DLD1 (cell line): Measurements from ENCODE around the gene SLC26A6.

Experiments
- in situ Hi-C: cut with HindIII; loops from 2 replicates; pipeline ENCODE4 v1.10.0; 2017; ENCODE audit warnings: low sequenced_read_pairs

Gene SLC26A6

DNA sequence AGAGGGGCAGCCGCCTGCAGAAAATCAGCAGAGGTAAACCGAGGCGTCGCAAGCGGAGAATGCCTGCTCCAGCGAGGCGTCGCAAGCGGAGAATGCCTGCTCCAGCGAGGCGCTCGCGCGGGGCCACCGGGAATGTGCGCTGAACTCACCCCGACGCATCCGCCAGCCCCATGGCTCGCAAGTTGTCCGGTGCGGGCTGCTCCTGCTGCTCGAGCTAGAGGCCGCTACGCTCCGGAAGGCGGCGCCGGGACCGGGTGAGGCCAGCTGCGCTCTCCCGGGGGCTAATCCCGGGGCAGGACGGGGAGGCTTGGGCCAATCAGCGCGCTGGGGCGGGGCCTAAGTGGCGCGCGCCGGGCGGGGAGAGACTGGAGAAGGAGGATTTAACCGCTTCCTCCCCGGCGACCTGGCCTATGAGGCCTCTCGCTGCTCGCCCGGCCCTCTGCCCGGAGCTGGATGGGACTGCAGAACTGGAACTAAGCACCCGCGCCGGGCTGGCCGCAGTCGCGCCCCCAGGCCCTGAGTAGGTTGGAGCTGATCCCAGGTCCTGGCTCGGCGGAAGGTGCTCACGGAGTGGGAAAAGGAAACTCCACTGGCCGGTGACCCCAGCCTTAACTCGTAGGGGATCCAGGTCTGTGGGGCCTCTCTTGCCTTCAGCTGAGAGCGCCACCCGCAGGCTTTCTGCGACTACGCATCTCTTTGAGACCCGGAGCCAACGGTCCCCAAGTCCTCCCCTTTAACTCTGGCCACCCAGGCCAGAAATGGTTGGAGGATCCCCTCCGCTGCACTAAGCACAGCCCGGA is at the start of gene SLC26A6:
Gene SLC26A6 (minus strand): TSS at position 240 of the 800 bp plus-strand sequence. CDS start 68 bp downstream, at position 172.
- in situ Hi-C loops, result no loop called here

GRCh38 chr3:48684480-48685143 is 49.4 kb upstream of the SLC26A6 start:
- in situ Hi-C loops, result no loop called here

GRCh38 chr3:48684054-48684349 is 48.7 kb upstream of the SLC26A6 start:
- in situ Hi-C loops, result no loop called here

GRCh38 chr3:48682786-48683185 is 47.5 kb upstream of the SLC26A6 start:
- in situ Hi-C loops, result no loop called here

GRCh38 chr3:48681974-48682610 is 46.8 kb upstream of the SLC26A6 start:
- in situ Hi-C loops, result no loop called here

DNA sequence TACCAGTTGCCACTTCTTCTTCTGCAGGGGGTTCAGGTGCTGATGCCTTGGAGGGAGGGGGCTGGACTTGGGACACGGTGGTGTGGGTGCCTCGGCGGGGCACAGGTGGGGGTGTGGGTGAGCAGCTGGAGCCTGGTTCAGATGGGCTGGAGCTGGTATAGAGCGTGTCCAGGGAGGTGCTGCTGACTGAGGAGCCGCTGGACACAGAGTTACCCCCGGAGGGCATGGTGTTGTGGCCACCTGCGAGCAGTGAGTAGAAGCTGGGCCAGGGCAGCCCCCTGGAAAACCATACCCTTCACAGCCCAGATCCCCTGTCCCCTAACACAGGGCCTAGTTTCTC is 46.2 kb upstream of the SLC26A6 start:
- in situ Hi-C loops, result no loop called here

- in situ Hi-C loops, result no loop called here
Measured at GRCh38 chr3:48680811-48681540, 45.7 kb upstream of the SLC26A6 start.

- in situ Hi-C loops, result no loop called here
Measured at GRCh38 chr3:48679411-48680391, 44.4 kb upstream of the SLC26A6 start.

- in situ Hi-C loops, result no loop called here
Measured at GRCh38 chr3:48678566-48679380, 43.5 kb upstream of the SLC26A6 start.

DNA sequence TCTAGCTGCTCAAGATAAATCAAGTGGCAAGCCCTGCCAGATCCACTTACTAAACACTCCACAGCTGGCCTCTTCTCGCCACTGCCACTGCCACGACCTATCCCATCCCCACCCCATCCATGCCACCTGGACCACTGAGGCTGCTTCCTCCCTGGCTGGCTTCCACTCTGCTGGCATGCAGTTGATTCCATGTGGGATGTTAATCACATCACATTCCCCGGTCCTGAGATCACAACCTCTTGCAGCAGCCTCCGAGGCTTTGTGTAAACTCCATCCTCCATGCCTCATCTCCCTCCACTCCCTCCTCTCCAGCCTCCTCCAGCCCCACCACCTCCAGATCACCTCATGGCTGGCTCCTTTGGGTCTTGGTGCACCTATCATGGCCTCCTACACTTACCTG is 42.8 kb upstream of the SLC26A6 start:
- in situ Hi-C loops, result no loop called here

DNA sequence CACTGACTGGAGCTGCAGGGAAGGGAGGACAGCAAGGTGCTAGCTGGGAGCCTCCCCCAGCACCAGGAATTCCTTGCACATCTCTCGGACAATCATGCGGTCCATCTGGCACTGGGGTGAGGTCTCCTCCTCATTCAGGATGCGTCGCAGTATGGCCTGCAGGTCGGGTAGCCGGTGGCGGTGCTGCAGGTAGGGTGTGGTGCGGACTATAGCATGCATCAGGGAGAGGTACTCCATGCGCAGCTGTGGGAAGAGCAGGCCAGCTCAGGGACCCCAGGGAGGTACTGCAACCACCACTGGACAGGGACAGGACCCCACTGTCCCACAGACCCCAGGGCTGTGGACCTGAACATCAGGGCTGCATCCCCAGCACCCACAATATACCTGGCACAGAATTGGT is 39.2 kb upstream of the SLC26A6 start:
- in situ Hi-C loops, result no loop called here

DNA sequence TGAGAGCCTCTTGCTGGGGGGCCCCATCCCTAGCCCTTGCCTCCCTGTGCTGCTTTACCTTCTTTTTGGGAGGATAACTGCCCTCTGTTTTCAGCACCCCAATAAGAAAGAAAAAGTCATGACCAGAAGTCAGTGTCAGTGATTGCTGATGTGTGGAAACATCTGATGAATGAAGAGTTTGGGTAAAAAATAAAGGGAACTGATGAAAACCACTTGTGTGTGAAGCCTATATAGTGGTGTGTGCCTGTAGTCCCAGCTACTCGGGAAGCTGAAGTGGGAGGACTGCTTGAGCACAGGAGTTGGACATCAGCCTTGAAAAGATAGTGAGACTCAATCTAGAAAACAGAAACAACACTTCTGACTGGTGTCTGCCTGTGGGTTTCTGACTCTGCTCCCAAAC is 37.3 kb upstream of the SLC26A6 start:
- in situ Hi-C loops, result no loop called here

- in situ Hi-C loops, result no loop called here
Measured at GRCh38 chr3:48664929-48665328, 29.7 kb upstream of the SLC26A6 start.

- in situ Hi-C loops, result no loop called here
Measured at GRCh38 chr3:48664313-48664644, 29.0 kb upstream of the SLC26A6 start.

GRCh38 chr3:48663489-48664312 is 28.4 kb upstream of the SLC26A6 start:
- in situ Hi-C loops, result no loop called here

GRCh38 chr3:48662753-48663488 is 27.7 kb upstream of the SLC26A6 start, which contains the start of gene CELSR3:
Gene CELSR3, minus strand, starts transcription at chr3:48662886. Its CDS starts 252 bp downstream, at chr3:48662634.
- in situ Hi-C loops, result no loop called here

- in situ Hi-C loops, result no loop called here
Measured at GRCh38 chr3:48662145-48662752, 27.0 kb upstream of the SLC26A6 start.
